GM20000 (cell line): ENCODE results near the gene FOXP1.

Experiments used
- DNase-seq: peaks from one replicate; pipeline ENCODE4 v3.0.0; 2012; ENCODE audit warnings: low spot score
- CTCF ChIP-seq: IDR thresholded peaks from 2 replicates; pipeline ENCODE4 v1.5.1; 2012; ENCODE audit warnings: mild to moderate bottlenecking, control low read depth; ENCODE audit errors: extremely low read depth, missing control alignments

Gene FOXP1

GRCh38 chr3:71543371-71544016 lies 40.0 kb downstream of the FOXP1 start:
- DNase-seq, result no peak

GRCh38 chr3:71542521-71543370 lies 40.8 kb downstream of the FOXP1 start:
- no peak for TF ChIP-seq CTCF
- DNase-seq, result no peak

More at GRCh38 chr3:71543371-71544016, 40.0 kb downstream of the FOXP1 start:
- TF ChIP-seq CTCF, result no peak

- no peak for TF ChIP-seq CTCF
- DNase-seq, result no peak
Observed at GRCh38 chr3:71541313-71541712, 42.2 kb downstream of the FOXP1 start.

DNA sequence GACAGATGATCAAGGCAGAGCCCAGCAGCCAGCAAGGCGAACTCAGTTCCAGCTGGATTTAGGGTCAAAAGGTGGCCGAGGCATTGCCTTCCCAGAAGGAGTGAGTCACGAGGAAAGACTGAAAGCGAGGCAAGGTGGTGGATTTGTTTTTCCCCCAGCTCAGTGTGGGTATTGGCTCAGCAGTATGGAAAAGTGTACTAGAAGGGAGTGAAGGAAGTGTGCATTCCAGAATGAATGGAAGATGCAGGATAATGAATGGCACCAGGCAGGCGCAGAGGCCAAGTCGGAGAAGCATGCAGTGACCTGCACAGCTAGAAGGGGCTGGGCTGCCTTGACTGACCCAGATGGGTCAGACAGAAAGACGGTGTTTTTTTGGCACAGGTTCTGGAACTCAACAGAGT lies 46.3 kb downstream of the FOXP1 start:
- no peak for TF ChIP-seq CTCF
- no peak for DNase-seq

- DNase-seq, result no peak
- no peak for TF ChIP-seq CTCF
Observed at GRCh38 chr3:71536376-71536965, 47.1 kb downstream of the FOXP1 start.

- no peak for TF ChIP-seq CTCF
- DNase-seq, result no peak
Observed at GRCh38 chr3:71533588-71533987, 49.9 kb downstream of the FOXP1 start.

- no peak for DNase-seq
- TF ChIP-seq CTCF, result no peak
Observed at GRCh38 chr3:71532639-71533395, 50.7 kb downstream of the FOXP1 start.
